Kidney tubule cell (primary cell): ENCODE results near the gene CHKA.

Experiments
- DNase-seq: peaks from one replicate; pipeline ENCODE4 v3.0.0-alpha.2; 2018; ENCODE audit warnings: low spot score

The CHKA gene

DNA sequence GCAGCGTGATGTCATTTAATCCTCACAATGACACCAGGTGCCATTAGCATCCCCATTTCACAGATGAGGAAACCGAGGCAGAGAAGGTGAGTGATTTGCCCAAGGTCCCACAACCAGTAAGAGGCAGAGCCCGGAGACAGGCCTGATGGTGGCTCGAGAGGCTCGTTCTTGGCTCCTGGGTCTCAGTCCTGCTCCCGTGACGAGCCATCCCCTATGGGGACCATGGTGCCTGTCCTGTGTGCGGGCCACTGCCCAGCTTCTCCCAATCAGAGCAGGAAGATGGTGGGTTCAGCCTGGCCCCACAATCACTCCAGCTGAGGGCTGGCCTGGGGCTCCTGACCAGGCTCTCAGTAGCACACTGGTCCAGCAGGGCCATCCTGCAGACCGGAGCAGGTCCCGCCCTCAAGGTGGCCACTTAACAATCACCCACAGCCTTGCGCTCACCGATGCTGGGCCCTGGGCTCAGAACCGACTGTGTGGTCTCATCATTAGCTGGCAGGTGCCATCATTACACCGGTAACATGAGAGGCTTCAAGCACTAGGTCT is 107.5 kb downstream of the CHKA start:
- DNase-seq, result no peak

DNA sequence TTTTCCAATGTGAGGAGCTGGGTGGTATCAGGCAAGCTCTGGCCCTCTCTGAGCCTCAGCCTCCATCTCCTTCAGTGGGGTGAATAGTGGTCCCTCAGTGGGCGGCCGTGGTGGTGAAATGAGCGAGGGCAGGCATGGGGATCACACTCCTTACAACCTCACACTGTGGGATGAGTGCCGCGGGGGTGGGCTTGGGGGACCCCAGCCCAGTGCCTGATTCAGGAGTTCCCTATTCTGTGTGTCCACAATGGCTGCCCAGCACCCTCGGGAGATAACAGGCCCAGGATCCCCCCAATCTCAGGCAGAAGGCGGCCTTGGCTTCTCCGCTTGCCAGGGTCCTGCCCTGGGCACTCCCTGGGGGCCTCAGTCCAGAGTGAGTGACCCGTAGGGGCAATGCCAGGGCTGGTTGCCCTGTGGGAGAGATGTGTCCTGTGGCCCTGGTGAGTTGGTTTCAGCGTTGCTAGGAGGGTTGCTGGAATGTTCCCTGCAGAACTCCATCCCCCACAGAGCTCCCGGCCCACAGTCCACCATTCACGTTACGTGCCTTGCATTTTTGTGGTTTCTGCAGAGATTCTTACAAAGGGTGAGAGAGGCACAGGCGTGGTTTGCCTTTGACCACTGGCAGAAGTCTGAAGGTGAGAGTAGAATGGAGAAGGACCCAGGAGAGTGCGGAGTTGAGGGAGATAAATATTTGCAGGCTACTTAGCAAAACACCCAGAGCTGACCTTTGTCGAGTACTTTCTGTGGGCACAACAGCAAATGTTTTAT is 108.2 kb downstream of the CHKA start:
- peak; percentile 98 for DNase-seq

DNA sequence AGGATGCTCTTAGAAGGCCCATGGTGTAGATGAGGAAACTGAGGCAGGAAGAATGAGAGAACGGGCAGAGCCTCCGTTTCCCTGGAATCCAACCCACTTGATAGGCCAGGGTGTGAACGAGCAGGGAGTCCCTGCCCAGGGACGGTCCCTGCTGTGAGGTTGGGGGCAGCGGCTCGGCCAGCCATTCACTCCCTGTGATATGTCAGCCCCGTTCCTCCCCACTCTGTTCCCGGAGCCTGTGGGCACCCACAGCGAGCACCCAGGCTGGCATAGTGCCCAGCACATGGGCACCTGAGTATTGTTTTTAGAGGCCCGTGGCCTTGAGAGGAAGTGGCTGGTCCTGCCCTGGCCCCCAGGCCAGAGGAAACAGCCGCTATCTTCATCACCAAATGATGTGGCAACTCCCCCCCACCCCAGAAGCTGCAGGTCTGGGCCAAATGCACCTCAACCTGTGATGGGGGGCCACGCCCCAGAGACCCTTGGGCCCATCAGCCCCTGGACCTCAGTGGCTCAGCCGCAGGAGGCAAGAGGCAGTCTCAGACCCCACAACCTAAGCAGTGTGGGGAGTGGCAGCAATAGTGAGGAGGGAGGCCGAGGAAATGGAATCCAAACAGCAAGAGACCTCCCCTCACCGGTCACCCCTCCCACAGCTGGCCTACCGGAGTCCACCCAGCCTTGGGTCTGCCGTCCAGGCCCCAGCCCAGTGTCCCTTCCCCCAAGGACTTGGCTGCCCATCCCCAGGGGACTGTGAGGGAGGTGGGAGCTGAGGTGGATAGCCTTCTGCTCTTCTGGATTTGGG is 108.9 kb downstream of the CHKA start:
- no peak for DNase-seq

- DNase-seq, result no peak
These were observed 109.9 kb downstream of the CHKA start for GRCh38 chr11:68011051-68011943.

DNA sequence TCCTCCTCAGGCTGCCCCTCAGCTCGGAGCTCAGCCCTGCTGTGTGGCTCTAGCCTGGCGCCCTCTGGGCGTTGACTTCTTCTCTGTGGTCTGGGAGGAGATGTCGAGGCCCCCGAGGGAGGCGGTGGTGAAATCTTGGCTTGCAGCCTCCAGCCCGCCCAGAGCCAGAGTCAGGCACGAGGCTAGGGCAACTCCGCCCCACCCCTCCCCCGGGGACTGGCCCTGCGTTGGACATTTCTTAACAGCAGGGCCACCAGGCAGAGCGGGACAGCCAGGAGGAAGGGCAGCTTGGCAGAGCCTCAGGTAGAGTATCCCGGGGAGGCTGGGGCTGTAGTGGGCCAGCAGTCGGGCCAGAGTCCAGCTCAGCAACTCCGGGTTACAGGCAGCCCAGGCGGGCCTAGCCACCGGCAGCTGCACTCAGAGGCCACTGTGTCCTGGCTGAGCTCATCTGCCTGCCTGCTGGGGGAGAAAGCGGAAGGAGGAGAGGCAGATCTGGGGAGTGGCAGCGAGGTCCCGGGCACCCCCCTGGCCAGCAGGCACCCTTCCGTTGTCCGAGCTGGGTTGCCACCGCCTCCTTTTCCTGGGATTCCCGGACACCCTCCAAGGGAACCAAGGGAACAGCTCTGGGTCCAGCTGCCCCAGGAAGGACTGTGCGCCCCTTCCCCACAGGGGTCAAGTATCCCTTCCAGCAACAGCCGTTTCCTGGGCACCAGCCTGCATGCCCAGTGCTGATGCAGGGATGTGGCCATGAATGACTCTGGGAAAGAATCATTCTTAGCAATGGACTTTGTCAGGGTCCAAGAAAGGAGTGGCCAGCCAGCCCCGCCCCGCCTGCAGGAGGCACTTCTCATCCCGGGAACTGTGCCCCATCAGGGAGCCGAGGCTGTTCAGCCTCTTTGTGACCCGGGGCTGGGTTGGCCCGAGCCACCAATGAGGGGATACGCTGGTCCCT is 110.8 kb downstream of the CHKA start, which contains the start of gene ALDH3B1:
Gene ALDH3B1 (plus strand): TSS at position 238 of the 952 bp plus-strand sequence. CDS start 4,971 bp downstream, outside the sequence.
- peak; percentile 87 for DNase-seq

GRCh38 chr11:68009391-68010089 is 111.6 kb downstream of the CHKA start:
- DNase-seq, result peak; percentile 51

GRCh38 chr11:68008381-68009337 is 112.5 kb downstream of the CHKA start:
- no peak for DNase-seq

GRCh38 chr11:68007498-68008380 is 113.4 kb downstream of the CHKA start:
- DNase-seq, result no peak

DNA sequence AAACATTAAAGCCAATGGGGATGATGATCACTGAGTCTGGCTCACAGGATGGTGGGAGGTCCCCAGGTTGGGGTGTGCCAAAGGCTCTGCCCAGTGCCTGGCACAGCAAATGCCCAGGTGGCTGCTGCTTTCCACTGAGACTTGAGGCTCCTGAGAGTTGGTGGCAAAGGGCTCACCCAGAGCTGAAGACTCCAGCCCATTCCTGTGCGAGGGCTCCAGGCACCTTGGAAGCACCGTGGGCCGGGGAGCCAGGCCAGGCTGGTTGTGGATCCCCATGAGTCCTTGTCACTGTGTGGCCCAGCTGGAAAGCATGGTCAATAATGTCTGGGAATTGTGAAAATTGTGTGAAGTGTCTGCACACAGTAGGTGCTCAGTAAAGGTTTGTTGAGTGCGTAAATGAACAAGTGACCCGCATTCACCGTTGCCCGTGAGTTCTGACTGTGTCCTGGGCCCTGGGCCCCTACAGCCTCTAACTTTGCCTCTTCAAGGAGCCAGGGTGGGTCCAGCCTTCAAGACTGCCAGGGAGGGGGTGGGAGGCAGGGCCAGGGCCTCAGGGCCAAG is 114.5 kb downstream of the CHKA start:
- no peak for DNase-seq

DNA sequence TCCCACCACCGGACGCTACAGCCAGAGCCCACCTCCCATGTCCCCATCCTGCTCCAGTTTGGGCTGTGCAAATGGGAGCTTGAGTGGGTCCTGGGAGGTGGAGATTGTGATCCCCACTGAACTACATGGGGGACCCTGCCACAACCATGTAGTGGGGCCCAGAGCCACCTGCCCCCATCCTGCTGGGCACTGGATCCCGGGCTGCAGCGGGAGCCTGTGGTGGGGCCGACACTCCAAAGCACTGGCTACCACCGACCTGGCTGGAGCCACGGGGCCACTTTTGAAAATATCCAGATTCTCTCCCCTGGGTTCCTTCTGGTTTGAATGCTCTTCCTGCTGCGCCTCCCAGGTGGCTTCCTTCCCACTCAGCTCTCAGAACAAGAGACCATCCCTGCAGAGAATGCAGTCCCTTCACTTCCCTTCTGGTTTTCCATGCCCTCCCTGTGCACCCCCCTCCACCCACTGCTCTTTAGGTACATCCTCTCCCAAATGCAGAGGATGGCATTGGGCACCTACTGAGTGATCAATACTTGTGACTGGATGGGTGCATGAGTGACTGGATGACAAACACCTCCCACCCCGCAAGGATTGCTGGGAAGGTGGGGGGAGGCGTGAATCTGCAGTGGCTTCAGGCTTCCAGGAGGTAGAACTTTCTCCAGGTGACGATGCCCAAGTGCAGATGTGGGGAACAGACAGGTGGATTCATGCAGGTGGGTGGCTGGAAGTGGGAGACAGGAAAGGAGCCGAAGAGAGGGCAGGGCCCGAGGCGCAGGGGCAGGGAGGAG is 116.4 kb downstream of the CHKA start:
- DNase-seq, result no peak

DNA sequence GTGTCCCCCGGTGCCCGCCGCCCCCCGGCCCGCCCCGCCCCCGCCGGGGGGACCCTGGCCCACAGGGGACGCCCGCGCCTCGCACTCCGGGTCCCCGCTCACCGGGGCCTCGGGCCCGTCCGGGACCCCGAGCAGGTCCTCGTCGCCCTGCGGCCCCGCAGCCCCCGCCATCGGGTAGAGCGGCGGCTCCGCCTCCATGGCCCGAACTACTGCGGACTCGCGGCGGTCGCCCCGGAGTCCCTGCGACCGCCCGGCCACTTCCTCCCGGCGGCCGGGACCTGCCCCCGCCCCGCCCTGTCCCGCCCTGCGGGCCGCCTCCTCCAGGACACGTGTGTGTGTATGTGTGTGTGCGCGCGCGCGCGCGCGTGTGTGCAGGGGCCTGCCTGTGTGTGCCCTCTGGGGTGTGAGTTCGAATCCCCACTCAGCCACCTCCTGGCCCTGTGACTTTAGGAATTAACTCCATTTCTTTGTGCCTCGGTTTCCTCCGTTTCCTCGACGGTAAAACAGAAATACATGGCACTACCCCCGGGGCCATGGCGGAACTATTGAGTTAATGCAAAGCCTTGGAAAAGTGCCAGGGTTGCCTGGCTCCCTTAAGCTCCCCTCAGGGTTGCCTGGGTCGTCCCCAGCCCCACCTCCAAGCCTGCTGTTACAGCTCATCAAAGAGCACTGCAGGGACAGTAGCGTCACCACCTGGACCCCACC is 117.2 kb downstream of the CHKA start, which contains the start of gene UNC93B1:
Gene UNC93B1 (minus strand): TSS at position 252 of the 705 bp plus-strand sequence. CDS start 54 bp downstream, at position 198.
- DNase-seq, result peak; percentile 88

- peak; percentile 50 for DNase-seq
These were observed 118.0 kb downstream of the CHKA start for GRCh38 chr11:68002938-68003845.
